ENCODE measurements around the gene SLC22A12.

The SLC22A12 gene

DNA sequence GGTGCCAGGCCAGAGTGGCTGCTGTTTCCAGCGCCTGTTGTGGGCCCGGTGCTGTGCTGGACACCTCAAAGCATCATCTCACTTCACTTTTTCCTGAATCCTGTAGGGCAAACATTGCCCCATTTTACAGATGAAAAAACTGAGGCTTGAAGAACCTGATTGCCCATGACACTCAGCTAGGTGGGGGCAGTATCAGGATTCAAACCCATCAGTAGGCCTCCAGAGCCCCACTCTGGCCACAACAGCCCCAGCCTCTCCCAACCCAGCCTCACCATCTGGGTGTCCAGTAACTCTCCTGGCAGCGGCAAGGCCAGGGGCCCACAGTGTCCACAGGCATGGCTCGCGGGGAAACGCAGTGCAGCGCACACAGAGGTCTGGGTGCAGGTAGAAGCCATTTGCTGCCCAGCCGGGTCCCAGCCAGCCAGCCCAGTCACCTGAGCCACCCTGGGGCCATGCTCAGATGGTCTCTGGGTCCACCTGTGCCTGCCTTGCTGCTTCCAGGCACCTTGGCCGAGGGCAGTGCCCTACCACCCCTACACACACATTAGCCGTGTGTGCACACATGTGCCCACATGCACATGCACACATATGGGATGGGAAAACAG lies 11.5 kb downstream of the SLC22A12 start:
- H3K36me3 Mint-ChIP-seq: no peaks in the 10 kb centered on the region
- no peaks in the 10 kb centered on the region for H3K4me1 Mint-ChIP-seq
- ATAC-seq (no peak), DNase-seq (ENCODE audit: low spot score in 2 of 2) (no peak)
- H3K4me3 Mint-ChIP-seq: no peak overlapping the region
- H3K9me3 Mint-ChIP-seq: no peaks in the 10 kb centered on the region
- no peak overlapping the region for H3K27ac Mint-ChIP-seq

DNA sequence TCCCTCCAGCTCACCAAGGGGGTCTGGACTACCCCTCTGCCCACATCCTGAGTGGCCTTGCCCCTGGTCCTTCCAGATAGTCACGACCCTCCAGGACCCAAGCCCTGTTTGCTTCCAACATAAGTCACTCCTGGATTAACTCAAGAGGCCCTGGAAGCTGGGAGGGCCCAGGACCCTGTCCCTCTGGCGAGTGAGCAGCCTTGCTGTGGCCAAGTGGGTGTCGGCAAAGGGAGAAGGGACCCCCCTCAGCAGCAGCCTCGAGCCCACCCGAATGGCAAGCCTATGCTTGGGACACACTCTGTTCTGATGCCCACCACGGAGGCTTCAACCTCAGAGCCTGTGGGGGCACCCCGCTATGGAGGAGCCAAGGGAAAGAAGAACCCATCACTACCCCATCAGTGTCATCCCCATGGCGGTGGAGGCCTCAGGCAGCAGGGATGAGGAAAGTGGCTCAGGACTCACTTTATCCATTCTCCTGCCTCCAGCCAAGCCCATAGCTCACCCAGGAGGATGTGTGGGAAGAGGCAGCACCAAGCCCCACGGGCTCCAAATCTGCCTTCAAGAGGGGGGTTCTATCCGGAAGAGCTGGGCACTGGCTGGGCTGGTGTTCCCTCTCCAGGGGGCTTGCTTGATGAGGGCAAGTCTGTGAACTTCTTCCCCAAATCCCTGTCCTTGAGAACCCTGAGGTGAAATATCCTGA lies 12.5 kb downstream of the SLC22A12 start:
- no peak overlapping the region for H3K4me3 Mint-ChIP-seq
- H3K9me3 Mint-ChIP-seq: no peaks in the 10 kb centered on the region

DNA sequence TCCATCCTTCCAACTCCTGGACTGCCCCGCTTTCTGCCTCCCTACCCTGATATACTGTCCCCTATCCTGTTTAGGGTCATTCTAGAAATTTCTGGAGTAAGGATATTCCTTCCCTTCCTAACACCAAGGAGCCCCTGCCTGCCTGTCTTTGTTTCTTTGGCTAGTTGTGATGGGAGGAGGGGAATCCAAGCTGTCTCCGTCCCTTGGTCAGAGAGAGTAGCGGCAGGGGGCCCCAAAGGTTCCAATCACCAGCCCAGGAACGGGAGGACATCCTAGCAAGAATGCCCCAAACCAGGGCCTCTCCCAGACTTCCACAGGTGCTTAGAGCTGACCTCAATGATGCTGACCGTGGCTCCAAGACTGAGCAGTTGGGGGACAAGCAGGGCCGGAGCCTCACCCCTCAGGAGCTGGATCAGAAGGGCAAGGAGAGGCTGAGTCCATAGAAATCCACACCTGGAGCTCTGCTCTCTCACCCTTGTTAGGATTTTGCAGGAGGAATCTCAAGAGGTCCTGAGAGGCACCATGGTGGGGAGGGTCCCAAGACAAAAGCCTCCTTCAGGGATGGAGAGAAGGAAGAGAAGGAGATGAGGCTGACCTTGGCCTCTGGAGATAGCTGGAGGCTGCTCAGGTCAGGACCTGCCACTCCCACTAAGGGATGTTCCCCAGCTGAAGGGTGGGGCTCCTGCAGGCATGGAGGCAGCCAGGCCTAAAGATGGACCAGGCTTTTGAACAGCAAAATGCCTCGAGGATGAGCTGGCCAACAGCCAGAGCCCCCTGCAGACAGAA lies 13.6 kb downstream of the SLC22A12 start:
- Mint-ChIP-seq H3K4me3 (no peak overlapping the region), H3K4me1 (peaks cover 5% of the 10 kb centered on the region), H3K36me3 (no peaks in the 10 kb centered on the region)

More for the DNA sequence above, 12.5 kb downstream of the SLC22A12 start:
- no peaks in the 10 kb centered on the region for H3K36me3 Mint-ChIP-seq
- H3K27ac Mint-ChIP-seq: no peak overlapping the region
- ATAC-seq (no peak), DNase-seq (ENCODE audit: low spot score in 2 of 2) (no peak)
- no peaks in the 10 kb centered on the region for H3K4me1 Mint-ChIP-seq

DNA sequence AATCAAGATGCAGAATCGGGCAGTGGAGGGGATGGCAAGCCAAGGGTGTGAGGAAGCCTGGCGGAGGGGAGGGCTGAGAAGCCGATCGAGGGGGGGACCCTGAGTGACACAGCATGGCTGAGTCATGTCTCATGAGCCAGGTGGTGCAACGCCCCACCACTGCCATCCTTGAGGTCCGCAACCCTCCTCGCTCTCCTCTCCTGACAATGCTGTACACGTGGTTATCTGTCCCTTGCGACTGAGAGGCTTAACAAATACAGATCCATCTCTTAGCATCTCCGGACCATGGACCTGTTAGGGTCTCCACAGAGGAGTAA lies 14.2 kb downstream of the SLC22A12 start:
- H3K27ac Mint-ChIP-seq: no peak overlapping the region
- H3K36me3 Mint-ChIP-seq: no peaks in the 10 kb centered on the region
- DNase-seq (ENCODE audit: low spot score in 2 of 2): no peak
- H3K9me3 Mint-ChIP-seq: no peaks in the 10 kb centered on the region
- no peak for ATAC-seq
- H3K4me3 Mint-ChIP-seq: no peak overlapping the region
- H3K4me1 Mint-ChIP-seq: peaks cover 5% of the 10 kb centered on the region

More for the DNA sequence above, 13.6 kb downstream of the SLC22A12 start:
- DNase-seq (ENCODE audit: low spot score in 2 of 2) (no peak), ATAC-seq (no peak)
- no peaks in the 10 kb centered on the region for H3K9me3 Mint-ChIP-seq
- no peak overlapping the region for H3K27ac Mint-ChIP-seq

DNA sequence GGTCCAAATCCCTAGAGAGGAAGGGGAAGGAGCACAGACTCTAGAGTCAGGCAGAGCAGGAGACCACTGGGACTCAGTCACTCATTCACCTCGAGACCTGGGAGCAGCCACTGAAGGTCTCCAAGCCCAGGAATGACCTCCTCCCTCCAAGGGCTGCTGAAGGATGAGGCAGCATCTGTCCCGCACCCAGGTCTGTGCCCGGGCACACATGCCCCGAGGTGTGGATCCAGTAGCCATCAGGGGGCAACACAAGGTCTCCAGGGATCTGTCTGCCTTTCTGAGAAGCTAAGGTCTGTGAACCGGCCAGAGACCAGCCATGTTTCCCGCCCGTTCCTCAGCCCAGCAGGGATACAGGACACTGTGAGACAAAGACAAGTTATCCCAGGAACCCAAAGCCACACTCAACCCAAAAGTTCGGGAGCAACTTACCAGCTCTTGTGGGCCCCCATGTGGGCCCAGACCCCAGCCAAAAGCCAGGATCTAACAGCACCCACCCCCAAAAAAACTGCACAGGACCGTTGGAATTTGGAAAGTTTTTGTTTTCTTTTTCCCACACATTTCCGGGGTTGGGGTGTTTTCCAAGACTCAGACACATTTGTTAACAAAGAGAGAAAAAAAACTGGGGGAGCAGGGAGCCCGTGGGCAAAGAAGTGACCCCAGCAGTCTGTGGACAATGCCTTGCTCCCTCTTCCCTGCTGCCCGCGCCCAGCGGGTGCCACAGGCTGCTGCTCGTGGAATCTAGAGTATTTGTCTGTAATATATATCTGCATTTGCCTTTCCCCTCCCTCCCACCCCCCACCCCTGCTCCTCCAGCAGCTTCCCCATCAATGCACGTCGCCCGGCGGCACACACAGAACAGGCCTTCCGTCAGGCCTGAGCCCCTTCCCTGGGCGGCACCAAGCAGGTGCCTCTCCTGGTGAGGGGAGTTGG lies 14.9 kb downstream of the SLC22A12 start:
- Mint-ChIP-seq H3K27ac (no peak overlapping the region), H3K9me3 (no peaks in the 10 kb centered on the region), H3K4me3 (no peak overlapping the region), H3K36me3 (no peaks in the 10 kb centered on the region), H3K4me1 (peaks cover 5% of the 10 kb centered on the region)
- ATAC-seq (no peak), DNase-seq (ENCODE audit: low spot score in 2 of 2) (no peak)

DNA sequence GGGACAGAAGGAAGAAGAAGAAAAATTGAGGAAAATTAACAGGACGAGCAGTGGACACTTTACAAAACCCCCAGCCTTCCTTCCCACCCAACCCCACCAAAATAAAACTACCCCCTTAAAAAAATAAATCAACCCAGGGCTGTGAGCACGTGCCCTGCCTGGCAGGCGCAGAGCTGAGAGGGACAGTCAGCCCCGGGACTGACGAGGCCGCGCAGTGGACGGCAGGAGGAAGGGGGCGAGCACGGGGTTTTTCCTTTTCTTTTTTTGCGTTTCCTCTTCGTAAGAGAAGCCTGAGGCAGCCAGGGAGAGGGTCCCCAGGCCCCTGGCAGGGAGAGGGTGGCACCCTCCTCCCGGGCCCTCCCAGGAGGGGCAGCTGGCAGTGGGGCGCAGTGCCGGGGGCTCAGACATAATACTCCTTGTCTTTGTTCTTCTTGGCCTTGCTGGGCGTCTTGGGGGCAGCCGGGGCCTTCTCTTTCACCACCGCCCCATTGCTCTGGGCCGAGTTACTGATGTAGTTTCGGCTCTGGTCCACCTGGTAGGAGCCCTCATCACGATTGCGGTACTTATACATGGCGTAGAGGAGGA lies 15.9 kb downstream of the SLC22A12 start:
- H3K9me3 Mint-ChIP-seq: no peaks in the 10 kb centered on the region
- no peak overlapping the region for H3K27ac Mint-ChIP-seq
- no peaks in the 10 kb centered on the region for H3K36me3 Mint-ChIP-seq
- ATAC-seq (no peak), DNase-seq (ENCODE audit: low spot score in 2 of 2) (no peak)
- H3K4me1 Mint-ChIP-seq: peaks cover 7% of the 10 kb centered on the region
- H3K4me3 Mint-ChIP-seq: no peak overlapping the region

DNA sequence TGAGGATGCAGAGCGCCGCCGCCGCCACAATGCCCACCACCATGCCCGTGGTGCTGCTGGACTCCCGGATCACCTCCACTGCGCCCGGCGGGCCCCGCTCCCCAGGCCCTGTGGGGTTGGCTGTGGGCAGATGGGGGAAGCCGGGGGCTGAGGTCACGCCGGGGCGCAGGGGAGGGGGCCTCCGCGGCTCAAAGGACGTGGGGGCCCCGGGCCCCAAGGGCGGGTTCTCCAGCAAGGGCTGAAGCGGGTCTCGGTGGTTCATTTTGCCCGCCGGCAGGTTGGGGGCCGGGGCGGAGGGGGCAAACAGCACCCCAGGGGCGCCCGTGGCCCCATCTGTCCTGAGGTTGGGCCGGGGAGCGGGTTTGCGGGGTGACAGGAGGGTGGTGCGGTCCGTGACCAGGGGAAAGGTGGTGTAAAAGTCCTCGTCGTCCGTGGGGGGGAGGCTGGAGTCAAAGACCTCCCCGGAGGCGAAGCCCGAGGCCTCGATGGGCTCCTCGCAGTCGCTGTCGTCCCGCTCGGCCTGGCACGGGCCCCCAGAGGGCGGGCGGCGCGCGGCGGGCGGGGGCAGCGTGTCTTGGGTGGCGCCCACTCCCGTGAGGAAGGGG lies 16.5 kb downstream of the SLC22A12 start:
- ATAC-seq: no peak
- Mint-ChIP-seq H3K4me3 (no peak overlapping the region), H3K36me3 (no peaks in the 10 kb centered on the region), H3K27ac (no peak overlapping the region), H3K4me1 (peaks cover 13% of the 10 kb centered on the region), H3K9me3 (no peaks in the 10 kb centered on the region)
- DNase-seq (ENCODE audit: low spot score in 2 of 2): no peak

DNA sequence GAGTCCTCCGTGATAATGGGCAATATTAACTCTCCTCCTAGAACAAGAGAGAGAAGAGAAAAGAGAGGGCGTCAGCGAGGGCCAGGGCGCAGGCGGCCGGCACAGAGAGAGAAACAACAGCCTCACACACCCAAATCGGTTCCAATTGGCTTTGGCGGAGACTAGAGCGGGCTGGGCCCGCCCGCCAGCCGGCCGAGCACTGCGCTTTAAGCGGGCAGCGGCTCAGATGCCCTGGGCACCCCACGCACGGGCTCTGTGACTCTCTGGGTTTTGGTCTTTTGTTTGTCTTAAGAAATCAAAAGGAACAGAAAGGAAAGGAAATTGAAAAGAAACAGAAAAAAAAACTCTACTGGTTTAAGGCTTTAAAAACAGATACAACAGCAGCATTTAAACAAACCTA lies 17.0 kb downstream of the SLC22A12 start:
- no peak for ATAC-seq
- Mint-ChIP-seq H3K9me3 (no peaks in the 10 kb centered on the region), H3K36me3 (no peaks in the 10 kb centered on the region), H3K4me1 (peaks cover 14% of the 10 kb centered on the region), H3K27ac (no peak overlapping the region), H3K4me3 (no peak overlapping the region)
- no peak for DNase-seq (ENCODE audit: low spot score in 2 of 2)

DNA sequence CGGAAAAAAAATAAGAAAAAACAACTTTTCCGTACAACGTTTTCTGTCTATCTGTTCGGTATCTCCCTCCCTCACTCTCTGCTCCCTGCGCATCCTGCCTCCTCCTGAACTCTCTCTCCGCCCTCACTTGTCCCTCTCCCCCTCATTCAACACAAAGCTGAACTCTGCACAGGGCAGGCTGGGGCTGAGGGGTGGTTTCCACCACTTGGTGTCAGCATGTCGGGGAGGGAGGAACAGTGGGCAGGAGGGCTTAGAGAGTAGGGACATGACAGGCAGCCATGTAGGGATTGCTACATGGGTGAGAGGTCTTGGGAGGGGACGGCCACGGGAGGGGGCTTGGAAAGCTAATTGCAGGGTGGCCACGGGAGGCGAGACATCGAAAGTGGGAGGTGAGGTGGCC lies 17.6 kb downstream of the SLC22A12 start:
- ATAC-seq: no peak
- H3K4me1 Mint-ChIP-seq: peaks cover 14% of the 10 kb centered on the region
- no peaks in the 10 kb centered on the region for H3K36me3 Mint-ChIP-seq
- no peak for DNase-seq (ENCODE audit: low spot score in 2 of 2)
- H3K27ac Mint-ChIP-seq: no peak overlapping the region
- no peaks in the 10 kb centered on the region for H3K9me3 Mint-ChIP-seq
- H3K4me3 Mint-ChIP-seq: no peak overlapping the region

DNA sequence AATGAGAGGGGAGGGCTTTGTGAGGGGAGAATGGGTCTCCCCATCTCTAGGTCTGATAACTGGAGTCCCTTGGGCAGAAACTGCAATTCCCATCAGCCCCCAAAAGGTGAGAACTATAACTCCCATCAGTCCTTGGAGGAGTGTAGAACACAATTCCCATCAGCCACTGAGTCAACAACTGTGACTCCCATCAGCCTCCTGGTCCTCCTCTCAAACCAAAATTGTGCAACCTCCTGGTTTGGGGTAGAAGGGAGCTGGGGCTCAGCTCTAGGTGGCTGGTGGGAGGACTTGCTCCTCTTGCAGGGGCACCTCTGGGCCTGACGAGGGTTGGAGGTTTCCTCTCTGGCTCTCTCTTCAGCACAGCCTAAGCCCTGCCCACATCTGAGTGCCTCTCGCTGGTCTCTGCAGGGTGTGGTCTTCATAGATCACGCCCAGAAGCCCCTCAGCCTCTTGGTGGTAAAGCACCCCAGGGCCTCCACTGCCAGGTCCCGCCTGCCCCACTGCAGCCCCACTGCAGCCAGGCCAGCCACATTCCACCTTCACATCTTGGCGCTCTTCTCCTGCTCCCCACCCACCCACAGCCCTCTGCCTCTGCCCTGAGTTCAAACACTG lies 18.5 kb downstream of the SLC22A12 start:
- H3K4me1 Mint-ChIP-seq: peaks cover 14% of the 10 kb centered on the region
- DNase-seq (ENCODE audit: low spot score in 2 of 2): no peak
- no peaks in the 10 kb centered on the region for H3K36me3 Mint-ChIP-seq
- ATAC-seq: no peak
- no peak overlapping the region for H3K27ac Mint-ChIP-seq
- H3K9me3 Mint-ChIP-seq: no peaks in the 10 kb centered on the region
- no peak overlapping the region for H3K4me3 Mint-ChIP-seq

DNA sequence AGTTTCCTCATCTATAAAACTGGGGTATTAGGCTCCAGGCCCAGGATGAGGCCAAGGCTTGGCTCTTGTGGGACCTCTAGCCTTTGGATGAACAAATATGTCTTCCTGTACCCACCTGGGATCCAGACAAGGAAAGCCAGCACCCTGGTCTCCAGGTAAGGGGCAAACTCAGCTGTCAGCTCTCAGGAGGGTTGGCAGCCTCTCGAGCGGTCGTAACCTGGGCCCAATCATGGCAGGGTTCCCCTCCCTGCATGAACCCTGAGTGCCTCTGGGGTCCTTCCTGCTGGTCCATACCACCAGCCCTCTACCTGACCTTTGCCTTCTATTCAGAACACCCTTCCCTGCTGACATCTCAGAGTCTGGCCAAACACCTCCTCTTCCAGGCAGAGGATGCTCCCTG lies 19.6 kb downstream of the SLC22A12 start:
- no peak overlapping the region for H3K27ac Mint-ChIP-seq

DNA sequence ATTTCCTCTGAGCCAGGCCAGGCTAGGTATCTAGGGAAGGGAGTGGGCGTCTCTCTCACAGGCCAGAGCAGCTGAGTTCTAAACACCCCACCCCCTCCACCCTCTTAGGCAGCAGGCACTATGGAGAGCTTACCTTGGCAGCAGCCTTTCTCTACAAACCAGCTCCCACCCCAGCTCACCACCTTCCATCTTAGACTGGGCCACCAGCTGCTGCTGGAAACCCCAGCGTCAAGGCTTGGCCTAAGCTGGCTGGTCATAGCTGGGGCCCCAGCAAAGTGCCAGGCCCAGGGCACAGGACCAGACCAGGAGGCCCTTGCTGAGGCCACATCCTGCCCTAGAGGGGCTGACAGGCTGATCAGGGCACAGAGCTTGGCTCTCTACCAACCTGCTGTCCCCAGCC lies 20.2 kb downstream of the SLC22A12 start:
- Mint-ChIP-seq H3K9me3 (no peaks in the 10 kb centered on the region), H3K4me3 (no peak overlapping the region), H3K4me1 (peaks cover 14% of the 10 kb centered on the region), H3K27ac (no peak overlapping the region), H3K36me3 (no peaks in the 10 kb centered on the region)
- ATAC-seq (no peak), DNase-seq (ENCODE audit: low spot score in 2 of 2) (no peak)

More for the DNA sequence above, 19.6 kb downstream of the SLC22A12 start:
- H3K36me3 Mint-ChIP-seq: no peaks in the 10 kb centered on the region
- DNase-seq (ENCODE audit: low spot score in 2 of 2) (no peak), ATAC-seq (no peak)
- H3K4me3 Mint-ChIP-seq: no peak overlapping the region
- peaks cover 14% of the 10 kb centered on the region for H3K4me1 Mint-ChIP-seq
- H3K9me3 Mint-ChIP-seq: no peaks in the 10 kb centered on the region

DNA sequence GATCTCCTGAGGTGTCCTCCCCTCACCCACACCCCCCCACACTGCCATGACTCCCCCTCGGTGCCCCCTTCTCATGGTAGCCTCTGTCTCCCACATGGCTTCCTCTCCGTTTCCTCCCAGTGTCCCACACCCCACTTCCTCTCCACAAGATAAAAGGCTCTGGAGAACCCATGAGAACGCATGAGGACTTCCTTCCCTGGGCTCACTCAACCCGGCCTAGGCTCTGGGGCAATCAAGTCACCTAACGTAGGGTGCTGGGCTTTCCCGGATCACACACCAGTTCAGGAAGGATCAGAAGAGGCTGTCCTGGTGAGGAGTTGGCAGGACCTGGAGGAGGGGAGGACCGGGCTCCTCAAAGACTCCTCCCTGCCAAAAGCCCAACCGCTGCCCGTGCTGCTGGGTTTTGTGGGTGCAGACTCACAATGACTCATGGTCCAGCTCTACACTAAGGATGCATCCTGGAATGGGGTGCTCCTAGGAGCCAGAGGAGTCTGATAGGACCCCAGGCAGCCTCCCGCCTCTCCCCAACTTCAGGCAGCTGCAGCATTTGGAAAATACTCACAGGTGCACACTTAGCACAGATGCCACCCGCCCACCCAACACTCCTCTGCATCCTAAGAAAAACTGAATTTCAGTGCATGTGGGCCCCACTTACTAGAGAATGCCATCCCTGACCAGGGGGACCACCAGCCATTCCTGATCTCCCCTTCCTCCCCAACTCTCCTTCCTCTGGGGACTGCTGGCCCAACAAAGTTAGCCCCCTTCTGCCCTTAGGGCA lies 21.0 kb downstream of the SLC22A12 start:
- ATAC-seq (no peak), DNase-seq (ENCODE audit: low spot score in 2 of 2) (no peak)
- Mint-ChIP-seq H3K4me1 (peaks cover 14% of the 10 kb centered on the region), H3K36me3 (no peaks in the 10 kb centered on the region), H3K27ac (no peak overlapping the region), H3K4me3 (no peak overlapping the region), H3K9me3 (no peaks in the 10 kb centered on the region)

DNA sequence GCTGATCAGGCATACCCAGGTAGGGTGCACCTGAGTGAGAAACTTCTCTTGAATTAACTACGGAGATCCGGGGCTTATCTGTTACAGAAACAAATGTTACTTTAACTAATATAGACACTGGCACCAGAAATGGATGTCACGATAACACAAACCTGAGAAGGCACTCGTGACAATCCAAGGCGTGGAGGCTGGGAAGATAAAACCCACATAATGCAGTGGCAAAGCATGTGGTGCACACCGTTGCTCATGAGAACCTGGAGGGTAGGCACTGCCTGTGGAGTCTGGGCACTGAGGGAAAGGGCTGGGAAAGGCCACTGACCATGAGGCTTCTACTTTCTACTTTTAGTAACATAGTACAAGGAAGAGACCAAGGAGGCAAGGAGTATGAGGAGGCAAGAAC lies 22.6 kb downstream of the SLC22A12 start:
- ATAC-seq (no peak), DNase-seq (ENCODE audit: low spot score in 2 of 2) (no peak)
- no peaks in the 10 kb centered on the region for H3K9me3 Mint-ChIP-seq
- no peak overlapping the region for H3K4me3 Mint-ChIP-seq
- H3K36me3 Mint-ChIP-seq: no peaks in the 10 kb centered on the region
- peaks cover 14% of the 10 kb centered on the region for H3K4me1 Mint-ChIP-seq
- no peak overlapping the region for H3K27ac Mint-ChIP-seq

Measured in stimulated activated effector memory CD8-positive, alpha-beta T cell treated with anti-CD3 and anti-CD28 coated beads, Interleukin-12 subunit alpha, Interleukin-12 subunit beta, amount 100 ng/mL, for 72 hours (primary cell).